CD4-positive, alpha-beta T cell treated with Interleukin-17A for 1 hour (primary cell): Measurements from ENCODE around the gene SORD.
"Not testable (repeated sequence)": the region's sequence is repeated elsewhere in the genome, so short reads cannot be mapped to it uniquely, and the experiment has no call there.

Experiments
- DNase-seq: peaks from one replicate; pipeline ENCODE4 v3.0.0-alpha.2; 2020

The SORD gene

DNA sequence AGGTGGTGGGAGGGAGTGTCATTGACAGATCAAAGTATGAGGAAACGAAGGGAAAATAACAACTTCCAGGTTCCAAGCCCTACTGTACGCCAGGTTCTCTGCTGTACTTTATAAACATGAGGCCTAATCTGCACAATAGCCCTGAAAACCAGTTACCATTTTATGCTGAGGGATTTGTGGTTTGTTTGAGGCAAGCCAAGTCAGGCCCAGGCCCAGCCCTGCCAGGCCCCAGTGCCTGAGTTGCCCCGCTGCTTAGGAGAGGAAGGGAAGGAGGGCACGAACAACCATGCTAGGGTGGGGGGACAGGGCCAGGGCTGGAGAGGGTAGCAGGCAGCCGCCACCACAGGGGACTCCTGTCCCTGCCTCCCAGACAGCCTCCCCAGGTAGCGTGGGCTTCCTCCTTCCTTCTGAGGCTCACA, 47.0 kb downstream of the SORD start:
- DNase-seq = not testable (repeated sequence)

- DNase-seq = not testable (repeated sequence)
These were observed 50.6 kb downstream of the SORD start for GRCh38 chr15:45073602-45074001.

DNA sequence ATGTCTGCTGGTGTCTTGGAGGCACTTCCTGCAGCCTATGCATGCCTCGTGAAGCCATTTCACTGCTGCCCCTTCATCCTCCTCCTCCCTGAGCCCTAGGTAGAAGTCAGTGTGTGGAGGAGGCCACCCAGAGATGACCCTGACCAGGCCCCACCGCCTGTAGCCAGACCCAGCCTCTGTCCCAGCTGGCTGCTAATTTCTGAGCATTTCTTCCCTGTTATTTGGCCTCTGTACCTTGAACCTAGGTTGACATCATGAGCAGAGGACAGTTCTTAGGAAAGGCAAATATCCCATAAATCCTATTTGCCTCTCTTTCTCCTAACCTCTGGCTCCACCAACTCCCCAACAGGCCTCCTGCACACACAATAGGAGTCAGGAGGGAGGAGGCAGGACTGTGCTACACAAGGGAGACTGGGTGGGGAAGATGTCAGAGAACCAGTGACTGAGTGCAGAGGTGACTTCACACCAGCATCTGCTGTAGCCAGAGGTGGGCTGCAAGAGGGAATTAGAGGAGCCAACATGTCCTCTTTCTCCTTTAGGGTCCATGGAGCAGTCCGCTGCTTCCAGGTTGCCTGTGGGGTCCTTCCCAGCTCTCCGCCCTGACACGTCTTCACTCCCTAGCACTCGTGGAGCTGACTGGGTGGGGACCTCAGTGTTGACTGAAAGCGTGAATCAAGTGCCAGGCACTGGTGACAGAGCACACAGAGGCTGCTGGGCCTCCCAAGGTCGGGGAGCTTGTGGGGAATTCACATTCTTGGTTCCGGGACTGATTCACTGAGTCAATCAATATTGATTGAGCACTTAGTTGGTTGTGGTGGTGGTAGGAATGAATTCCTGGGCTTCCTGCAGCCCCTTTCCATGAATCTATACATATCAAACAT, 52.7 kb downstream of the SORD start:
- not testable (repeated sequence) for DNase-seq

GRCh38 chr15:45077391-45077790, 54.4 kb downstream of the SORD start:
- DNase-seq = not testable (repeated sequence)

- not testable (repeated sequence) for DNase-seq
These were observed 56.2 kb downstream of the SORD start for GRCh38 chr15:45079201-45079600.

- not testable (repeated sequence) for DNase-seq
These were observed 56.7 kb downstream of the SORD start for GRCh38 chr15:45079628-45080246.

DNA sequence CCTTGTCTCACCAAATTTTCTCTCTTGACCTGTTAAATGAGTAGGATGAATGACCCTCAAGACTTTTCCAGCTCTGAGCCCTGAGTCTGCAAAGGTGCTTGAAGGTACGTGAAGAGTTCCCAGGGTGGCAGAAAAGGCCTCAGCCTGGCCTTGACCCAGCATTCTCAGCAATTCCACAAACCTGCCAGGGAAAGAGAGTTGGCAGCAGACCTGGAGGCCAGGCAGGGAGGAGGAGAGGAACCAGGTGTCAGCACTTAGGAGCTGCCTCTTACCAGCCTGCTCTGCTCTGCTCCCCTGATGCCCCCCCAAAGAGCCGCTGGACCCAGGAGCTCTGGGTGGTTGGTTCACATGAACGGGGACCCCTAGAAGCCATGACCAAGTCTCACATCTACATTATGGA, 57.6 kb downstream of the SORD start:
- DNase-seq = not testable (repeated sequence)

DNA sequence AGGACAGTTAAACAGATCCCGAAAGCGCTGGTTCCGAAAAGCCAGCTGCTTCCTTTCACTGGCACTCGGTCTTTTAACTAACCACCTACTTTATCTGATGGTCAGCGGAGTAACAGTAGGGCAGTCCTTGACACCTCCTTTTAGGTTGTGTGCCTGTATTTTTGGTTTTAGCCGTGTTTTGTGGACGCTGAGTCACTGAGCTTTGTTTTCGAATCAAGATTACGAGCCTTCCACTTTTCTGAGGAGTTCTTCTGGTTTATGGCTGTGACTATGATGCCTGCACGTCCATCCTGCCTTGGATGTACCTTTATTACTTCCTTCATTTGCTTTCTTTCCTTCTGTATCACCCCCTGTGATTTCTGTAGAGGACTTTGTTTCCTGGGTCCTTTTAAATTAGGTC, 59.4 kb downstream of the SORD start:
- DNase-seq = not testable (repeated sequence)

DNA sequence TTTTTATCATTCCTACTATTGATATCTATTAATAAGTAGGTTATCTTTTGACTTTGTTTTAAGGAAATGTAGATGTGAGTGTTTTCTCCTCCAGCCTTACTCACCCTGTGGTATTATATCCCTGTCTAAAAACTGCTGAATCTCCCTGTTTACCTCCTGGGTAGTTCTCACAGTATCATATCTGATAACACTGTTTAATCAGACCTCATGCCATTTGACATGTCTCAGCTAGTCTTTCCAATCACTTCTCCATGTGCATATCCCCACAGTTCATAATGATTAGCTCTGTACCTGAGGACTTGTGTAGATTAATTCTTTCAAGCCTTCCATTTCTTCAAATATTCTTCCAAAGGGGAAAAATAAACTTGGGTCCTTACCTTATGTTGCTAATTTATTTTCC, 60.2 kb downstream of the SORD start:
- DNase-seq = no peak

- no peak for DNase-seq
These were observed 61.2 kb downstream of the SORD start for GRCh38 chr15:45084163-45084562.

DNA sequence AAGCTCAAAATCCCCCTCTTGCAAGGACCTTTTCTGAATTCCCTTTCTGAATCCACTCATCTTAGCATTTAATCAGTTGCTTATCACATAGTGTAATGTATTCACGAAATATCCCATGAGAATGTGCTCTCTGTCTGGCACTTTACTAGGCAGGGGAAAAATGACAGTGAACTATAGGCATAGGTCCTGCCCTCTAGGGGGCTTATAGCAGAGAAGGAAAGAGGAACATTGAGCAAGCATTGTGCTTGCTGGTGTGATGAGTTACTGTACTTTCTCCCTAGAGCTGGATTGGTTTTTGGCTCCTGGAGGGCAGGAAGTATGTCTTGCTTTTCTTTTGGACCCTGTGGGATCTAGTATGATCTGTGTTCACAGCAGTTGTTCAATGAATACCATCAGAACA, 64.5 kb downstream of the SORD start:
- DNase-seq = no peak

GRCh38 chr15:45088801-45089711, 66.1 kb downstream of the SORD start:
- no peak for DNase-seq

- DNase-seq = no peak
These were observed 66.8 kb downstream of the SORD start for GRCh38 chr15:45089712-45090373.

GRCh38 chr15:45091161-45091560, 68.2 kb downstream of the SORD start:
- DNase-seq = no peak

GRCh38 chr15:45091576-45091975, 68.6 kb downstream of the SORD start:
- DNase-seq = no peak

- DNase-seq = no peak
These were observed 70.0 kb downstream of the SORD start for GRCh38 chr15:45093013-45093412.

- no peak for DNase-seq
These were observed 70.8 kb downstream of the SORD start for GRCh38 chr15:45093622-45094357.

DNA sequence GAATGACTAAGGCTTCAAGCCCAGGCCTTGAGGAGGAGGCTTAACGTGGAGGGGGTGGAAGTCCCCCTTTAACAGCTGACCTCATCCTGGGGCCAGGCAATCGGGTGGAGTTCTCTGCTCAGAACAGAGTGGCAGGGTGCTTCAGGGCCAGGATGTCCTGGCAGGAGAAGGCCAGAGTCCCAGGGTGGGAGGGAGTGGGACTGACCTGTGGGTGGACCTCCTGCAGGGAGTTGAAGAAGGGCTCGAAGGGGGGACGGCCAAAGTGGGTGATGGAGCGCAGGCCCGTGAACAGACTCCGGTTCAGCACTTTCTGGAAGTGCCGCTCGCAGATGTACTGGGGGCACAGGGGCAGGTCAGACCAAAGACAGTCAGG, 71.3 kb downstream of the SORD start:
- DNase-seq = no peak

GRCh38 chr15:45095661-45096060, 72.7 kb downstream of the SORD start:
- DNase-seq = no peak

- no peak for DNase-seq
These were observed 74.5 kb downstream of the SORD start for GRCh38 chr15:45097466-45097865.

- DNase-seq = no peak
These were observed 76.7 kb downstream of the SORD start for GRCh38 chr15:45099549-45100165.
